Measurements from ENCODE around the gene CACNA1C.

CACNA1C gene

GRCh38 chr12:2140858-2141519 lies 88.2 kb downstream of the CACNA1C start:
- no peak for DNase-seq (ENCODE audit: low spot score)

GRCh38 chr12:2142068-2142467 lies 89.3 kb downstream of the CACNA1C start:
- DNase-seq (ENCODE audit: low spot score): no peak

- no peak for DNase-seq (ENCODE audit: low spot score)
These were observed 92.2 kb downstream of the CACNA1C start for GRCh38 chr12:2144951-2145350.

- DNase-seq (ENCODE audit: low spot score): no peak
These were observed 92.7 kb downstream of the CACNA1C start for GRCh38 chr12:2145433-2145998.

- DNase-seq (ENCODE audit: low spot score): no peak
These were observed 94.5 kb downstream of the CACNA1C start for GRCh38 chr12:2147335-2147734.

GRCh38 chr12:2149091-2149490 lies 96.3 kb downstream of the CACNA1C start:
- DNase-seq (ENCODE audit: low spot score): no peak

GRCh38 chr12:2150833-2151232 lies 98.0 kb downstream of the CACNA1C start:
- no peak for DNase-seq (ENCODE audit: low spot score)

GRCh38 chr12:2151391-2151790 lies 98.6 kb downstream of the CACNA1C start:
- DNase-seq (ENCODE audit: low spot score): no peak

GRCh38 chr12:2152134-2152533 lies 99.3 kb downstream of the CACNA1C start:
- no peak for DNase-seq (ENCODE audit: low spot score)

GRCh38 chr12:2154050-2154449 lies 101.3 kb downstream of the CACNA1C start:
- peak; percentile 60 for DNase-seq (ENCODE audit: low spot score)

- no peak for DNase-seq (ENCODE audit: low spot score)
These were observed 101.7 kb downstream of the CACNA1C start for GRCh38 chr12:2154521-2154920.

- no peak for DNase-seq (ENCODE audit: low spot score)
These were observed 103.5 kb downstream of the CACNA1C start for GRCh38 chr12:2156333-2156732.

- no peak for DNase-seq (ENCODE audit: low spot score)
These were observed 107.3 kb downstream of the CACNA1C start for GRCh38 chr12:2160043-2160442.

- no peak for DNase-seq (ENCODE audit: low spot score)
These were observed 108.7 kb downstream of the CACNA1C start for GRCh38 chr12:2161473-2161872.

GRCh38 chr12:2163177-2163941 lies 110.6 kb downstream of the CACNA1C start:
- DNase-seq (ENCODE audit: low spot score): peak; percentile 94

GRCh38 chr12:2165021-2165420 lies 112.2 kb downstream of the CACNA1C start:
- peak; percentile 24 for DNase-seq (ENCODE audit: low spot score)

GRCh38 chr12:2165927-2166326 lies 113.1 kb downstream of the CACNA1C start:
- DNase-seq (ENCODE audit: low spot score): no peak

- no peak for DNase-seq (ENCODE audit: low spot score)
These were observed 113.9 kb downstream of the CACNA1C start for GRCh38 chr12:2166696-2167095.

GRCh38 chr12:2167231-2167630 lies 114.4 kb downstream of the CACNA1C start:
- DNase-seq (ENCODE audit: low spot score): no peak

- no peak for DNase-seq (ENCODE audit: low spot score)
These were observed 116.0 kb downstream of the CACNA1C start for GRCh38 chr12:2168808-2169207.

GRCh38 chr12:2169489-2169888 lies 116.7 kb downstream of the CACNA1C start:
- DNase-seq (ENCODE audit: low spot score): no peak

- DNase-seq (ENCODE audit: low spot score): peak; percentile 37
These were observed 117.2 kb downstream of the CACNA1C start for GRCh38 chr12:2169940-2170339.

GRCh38 chr12:2170376-2170775 lies 117.6 kb downstream of the CACNA1C start:
- peak; percentile 24 for DNase-seq (ENCODE audit: low spot score)

All from GM03348 (cell line).